ENCODE data around the gene ATG9A. TPM values are rescaled to one million over a fixed set of nuclear protein-coding genes. Genes with fewer than 3 reads are reported as not detected.
A peak's percentile ranks its signal among the peaks of the same experiment; 100 is the strongest.

Gene ATG9A
- total RNA-seq, 2 donors from 2014 or later, result 46.6 to 81.3 TPM

- Mint-ChIP-seq H3K4me3 (peak overlapping the region; percentile 81), H3K27ac (peak overlapping the region; percentile 94), H3K4me1 (peaks cover 40% of the 10 kb centered on the region), H3K36me3 (ENCODE audit: low read depth) (peaks cover 53% of the 10 kb centered on the region), H3K27me3 (no peaks in the 10 kb centered on the region), H3K9me3 (no peaks in the 10 kb centered on the region)
- ATAC-seq (replicated peaks), result no peak
These were observed 17.1 kb upstream of the ATG9A start for GRCh38 chr2:219246559-219246958.

GRCh38 chr2:219245899-219246230, 16.4 kb upstream of the ATG9A start:
- ATAC-seq (replicated peaks), result no peak
- Mint-ChIP-seq H3K4me1 (peaks cover 34% of the 10 kb centered on the region), H3K36me3 (ENCODE audit: low read depth) (peaks cover 46% of the 10 kb centered on the region), H3K27ac (peak overlapping the region; percentile 94), H3K27me3 (no peaks in the 10 kb centered on the region), H3K9me3 (no peaks in the 10 kb centered on the region), H3K4me3 (peak overlapping the region; percentile 81)

- Mint-ChIP-seq H3K27ac (peak within 1 kb of the TSS; percentile 94), H3K27me3 (no peaks in the 10 kb centered on the region), H3K36me3 (ENCODE audit: low read depth) (peaks cover 41% of the 10 kb centered on the region)
These were observed 15.9 kb upstream of the ATG9A start, which contains the start of the genes GLB1L and STK16 for GRCh38 chr2:219245148-219245898. GLB1L (minus strand) TSS chr2:219245444; CDS start chr2:219243573, 1,871 bp downstream. STK16 (plus strand) TSS chr2:219245479; CDS start chr2:219246000, 521 bp downstream.

GRCh38 chr2:219244789-219245147, 15.3 kb upstream of the ATG9A start:
- peaks cover 36% of the 10 kb centered on the region for H3K36me3 Mint-ChIP-seq (ENCODE audit: low read depth)
- peak overlapping the region; percentile 81 for H3K4me3 Mint-ChIP-seq
- H3K27me3 Mint-ChIP-seq, result no peaks in the 10 kb centered on the region
- H3K27ac Mint-ChIP-seq, result peak overlapping the region; percentile 94
- H3K9me3 Mint-ChIP-seq, result no peaks in the 10 kb centered on the region
- ATAC-seq (replicated peaks), result no peak
- peaks cover 26% of the 10 kb centered on the region for H3K4me1 Mint-ChIP-seq

More at GRCh38 chr2:219245148-219245898, 15.9 kb upstream of the ATG9A start, which contains the start of the genes GLB1L and STK16:
- Mint-ChIP-seq H3K4me1 (peaks cover 31% of the 10 kb centered on the region), H3K9me3 (no peaks in the 10 kb centered on the region), H3K4me3 (peak within 1 kb of the TSS; percentile 81)
- ATAC-seq (replicated peaks), result peak; percentile 60

- no peaks in the 10 kb centered on the region for H3K9me3 Mint-ChIP-seq
- no peak for ATAC-seq (replicated peaks)
- peak overlapping the region; percentile 15 for H3K4me3 Mint-ChIP-seq
- no peak overlapping the region for H3K27ac Mint-ChIP-seq
- peaks cover 12% of the 10 kb centered on the region for H3K4me1 Mint-ChIP-seq
- H3K27me3 Mint-ChIP-seq, result no peaks in the 10 kb centered on the region
- H3K36me3 Mint-ChIP-seq (ENCODE audit: low read depth), result peaks cover 29% of the 10 kb centered on the region
These were observed 13.9 kb upstream of the ATG9A start for GRCh38 chr2:219243291-219243761.

GRCh38 chr2:219234331-219234730, 4.9 kb upstream of the ATG9A start:
- peaks cover 93% of the 10 kb centered on the region for H3K36me3 Mint-ChIP-seq (ENCODE audit: low read depth)
- ATAC-seq (replicated peaks), result no peak
- peaks cover 29% of the 10 kb centered on the region for H3K4me1 Mint-ChIP-seq
- H3K27me3 Mint-ChIP-seq, result no peaks in the 10 kb centered on the region
- H3K4me3 Mint-ChIP-seq, result no peak overlapping the region
- peak overlapping the region; percentile 55 for H3K27ac Mint-ChIP-seq
- H3K9me3 Mint-ChIP-seq, result no peaks in the 10 kb centered on the region

GRCh38 chr2:219230059-219230540, 664 bp upstream of the ATG9A start:
- Mint-ChIP-seq H3K4me3 (peak overlapping the region; percentile 97), H3K27ac (peak overlapping the region; percentile 99), H3K27me3 (no peaks in the 10 kb centered on the region), H3K4me1 (peaks cover 20% of the 10 kb centered on the region), H3K36me3 (ENCODE audit: low read depth) (peaks cover 97% of the 10 kb centered on the region), H3K9me3 (no peaks in the 10 kb centered on the region)
- peak; percentile 55 for ATAC-seq (replicated peaks)

- peaks cover 13% of the 10 kb centered on the region for H3K4me1 Mint-ChIP-seq
- no peaks in the 10 kb centered on the region for H3K9me3 Mint-ChIP-seq
- ATAC-seq (replicated peaks), result no peak
- peaks cover 97% of the 10 kb centered on the region for H3K36me3 Mint-ChIP-seq (ENCODE audit: low read depth)
- peak overlapping the region; percentile 97 for H3K4me3 Mint-ChIP-seq
- H3K27me3 Mint-ChIP-seq, result no peaks in the 10 kb centered on the region
- H3K27ac Mint-ChIP-seq, result peak overlapping the region; percentile 99
These were observed 528 bp downstream of the ATG9A start for GRCh38 chr2:219228911-219229304.

GRCh38 chr2:219228041-219228910, 1.2 kb downstream of the ATG9A start:
- no peaks in the 10 kb centered on the region for H3K9me3 Mint-ChIP-seq
- H3K27ac Mint-ChIP-seq, result peak overlapping the region; percentile 43
- no peaks in the 10 kb centered on the region for H3K27me3 Mint-ChIP-seq
- H3K4me1 Mint-ChIP-seq, result peaks cover 7% of the 10 kb centered on the region
- no peak for ATAC-seq (replicated peaks)
- peaks cover 97% of the 10 kb centered on the region for H3K36me3 Mint-ChIP-seq (ENCODE audit: low read depth)
- H3K4me3 Mint-ChIP-seq, result peak overlapping the region; percentile 97

GRCh38 chr2:219225350-219225749, 4.1 kb downstream of the ATG9A start:
- Mint-ChIP-seq H3K27ac (peak overlapping the region; percentile 14), H3K27me3 (no peaks in the 10 kb centered on the region)

GRCh38 chr2:219223831-219224610, 5.4 kb downstream of the ATG9A start:
- no peaks in the 10 kb centered on the region for H3K9me3 Mint-ChIP-seq
- no peak overlapping the region for H3K4me3 Mint-ChIP-seq
- H3K36me3 Mint-ChIP-seq (ENCODE audit: low read depth), result peaks cover 98% of the 10 kb centered on the region
- H3K4me1 Mint-ChIP-seq, result no peaks in the 10 kb centered on the region
- no peak for ATAC-seq (replicated peaks)
- H3K27ac Mint-ChIP-seq, result peak overlapping the region; percentile 14
- no peaks in the 10 kb centered on the region for H3K27me3 Mint-ChIP-seq

More at GRCh38 chr2:219225350-219225749, 4.1 kb downstream of the ATG9A start:
- Mint-ChIP-seq H3K4me3 (no peak overlapping the region), H3K36me3 (ENCODE audit: low read depth) (peaks cover 97% of the 10 kb centered on the region), H3K9me3 (no peaks in the 10 kb centered on the region), H3K4me1 (no peaks in the 10 kb centered on the region)
- no peak for ATAC-seq (replicated peaks)

GRCh38 chr2:219221957-219222518, 7.4 kb downstream of the ATG9A start:
- Mint-ChIP-seq H3K36me3 (ENCODE audit: low read depth) (peaks cover 96% of the 10 kb centered on the region), H3K4me1 (no peaks in the 10 kb centered on the region), H3K4me3 (no peak overlapping the region), H3K27ac (no peak overlapping the region), H3K27me3 (no peaks in the 10 kb centered on the region), H3K9me3 (no peaks in the 10 kb centered on the region)
- ATAC-seq (replicated peaks), result no peak

- Mint-ChIP-seq H3K27me3 (no peaks in the 10 kb centered on the region), H3K4me3 (no peak overlapping the region), H3K4me1 (peaks cover 8% of the 10 kb centered on the region), H3K27ac (peak overlapping the region; percentile 34), H3K9me3 (no peaks in the 10 kb centered on the region), H3K36me3 (ENCODE audit: low read depth) (peaks cover 96% of the 10 kb centered on the region)
- ATAC-seq (replicated peaks), result no peak
These were observed 8.6 kb downstream of the ATG9A start for GRCh38 chr2:219220652-219221402.

Measured in activated T-helper 17 cell treated with anti-CD3 and anti-CD28 coated beads, Interleukin-2, amount 50 U/mL, for 72 hours (primary cell).